H4 (cell line): Measurements from ENCODE around the gene SPC24. TPM values are rescaled to one million over a fixed set of nuclear protein-coding genes. Genes with fewer than 3 reads are reported as not detected.
"Not testable (repeated sequence)": the region's sequence is repeated elsewhere in the genome, so short reads cannot be mapped to it uniquely, and the experiment has no call there.

Experiments used
- DNase-seq: peaks from one replicate; pipeline ENCODE4 v3.0.0-alpha.2; 2015; ENCODE audit warnings: low spot score
- total RNA-seq: library from RNA; depleted of rRNA; stranded (reverse); fragments of >200 nt; shearing (Covaris generic); gene quantifications from 2 replicates; pipeline ENCODE4 v1.2.3, GENCODE V29; 2014

The SPC24 gene
- total RNA-seq, 1 experiment from 2014 or later, result 37.8 TPM

GRCh38 chr19:11130824-11131455, 24.6 kb downstream of the SPC24 start:
- DNase-seq, result peak; percentile 58

- DNase-seq, result no peak
Measured at GRCh38 chr19:11127905-11128304, 27.7 kb downstream of the SPC24 start.

GRCh38 chr19:11125994-11126685, 29.4 kb downstream of the SPC24 start:
- DNase-seq, result peak; percentile 60

GRCh38 chr19:11124157-11124556, 31.4 kb downstream of the SPC24 start:
- not testable (repeated sequence) for DNase-seq

- no peak for DNase-seq
Measured at GRCh38 chr19:11123114-11123513, 32.5 kb downstream of the SPC24 start.

- DNase-seq, result not testable (repeated sequence)
Measured at GRCh38 chr19:11121963-11122362, 33.6 kb downstream of the SPC24 start.

GRCh38 chr19:11116507-11116906, 39.1 kb downstream of the SPC24 start:
- no peak for DNase-seq

GRCh38 chr19:11115895-11116446, 39.6 kb downstream of the SPC24 start:
- DNase-seq, result no peak

GRCh38 chr19:11115042-11115441, 40.5 kb downstream of the SPC24 start:
- DNase-seq, result no peak

GRCh38 chr19:11113140-11113708, 42.4 kb downstream of the SPC24 start:
- no peak for DNase-seq

- no peak for DNase-seq
Measured at GRCh38 chr19:11111771-11112144, 43.8 kb downstream of the SPC24 start.

GRCh38 chr19:11111117-11111770, 44.3 kb downstream of the SPC24 start:
- DNase-seq, result no peak

GRCh38 chr19:11108746-11109145, 46.8 kb downstream of the SPC24 start:
- DNase-seq, result no peak

- DNase-seq, result no peak
Measured at GRCh38 chr19:11106477-11106876, 49.1 kb downstream of the SPC24 start.

- no peak for DNase-seq
Measured at GRCh38 chr19:11105014-11105636, 50.5 kb downstream of the SPC24 start.

- not testable (repeated sequence) for DNase-seq
Measured at GRCh38 chr19:11103667-11104066, 51.9 kb downstream of the SPC24 start.

- DNase-seq, result no peak
Measured at GRCh38 chr19:11102944-11103343, 52.6 kb downstream of the SPC24 start.

GRCh38 chr19:11101057-11101456, 54.5 kb downstream of the SPC24 start:
- no peak for DNase-seq

- DNase-seq, result no peak
Measured at GRCh38 chr19:11100049-11100448, 55.5 kb downstream of the SPC24 start.

GRCh38 chr19:11098861-11099260, 56.7 kb downstream of the SPC24 start:
- no peak for DNase-seq

GRCh38 chr19:11098327-11098726, 57.3 kb downstream of the SPC24 start:
- DNase-seq, result no peak

GRCh38 chr19:11097367-11097766, 58.2 kb downstream of the SPC24 start:
- DNase-seq, result not testable (repeated sequence)
